DMS 273 treated with DMSO at 0.1 percent for 48 hours (cell line): Measurements from ENCODE around the gene PSD2.

Experiments
- DNase-seq: peaks from one replicate; lab custom pipeline; 2025; lab: John Stamatoyannopoulos, UW

The PSD2 gene

GRCh38 chr5:139811274-139811607 is 15.6 kb downstream of the PSD2 start:
- no peak for DNase-seq

- no peak for DNase-seq
These were observed 16.7 kb downstream of the PSD2 start for GRCh38 chr5:139812323-139812722.

- DNase-seq = no peak
These were observed 17.5 kb downstream of the PSD2 start for GRCh38 chr5:139812836-139813805.

GRCh38 chr5:139814191-139814601 is 18.6 kb downstream of the PSD2 start:
- no peak for DNase-seq

- DNase-seq = no peak
These were observed 19.2 kb downstream of the PSD2 start for GRCh38 chr5:139814704-139815280.

GRCh38 chr5:139816566-139816965 is 21.0 kb downstream of the PSD2 start:
- no peak for DNase-seq

- DNase-seq = no peak
These were observed 21.8 kb downstream of the PSD2 start for GRCh38 chr5:139817362-139817761.

GRCh38 chr5:139817970-139818369 is 22.4 kb downstream of the PSD2 start:
- no peak for DNase-seq

GRCh38 chr5:139820130-139820529 is 24.5 kb downstream of the PSD2 start:
- DNase-seq = no peak

- no peak for DNase-seq
These were observed 25.0 kb downstream of the PSD2 start for GRCh38 chr5:139820606-139821005.

- DNase-seq = no peak
These were observed 26.4 kb downstream of the PSD2 start for GRCh38 chr5:139821806-139822552.

- DNase-seq = no peak
These were observed 27.2 kb downstream of the PSD2 start for GRCh38 chr5:139822553-139823425.

- DNase-seq = no peak
These were observed 28.2 kb downstream of the PSD2 start for GRCh38 chr5:139823757-139824355.

- no peak for DNase-seq
These were observed 30.1 kb downstream of the PSD2 start for GRCh38 chr5:139825690-139826089.

- DNase-seq = no peak
These were observed 32.7 kb downstream of the PSD2 start for GRCh38 chr5:139828207-139828895.

GRCh38 chr5:139829471-139829870 is 33.9 kb downstream of the PSD2 start:
- no peak for DNase-seq

GRCh38 chr5:139831624-139832023 is 36.0 kb downstream of the PSD2 start:
- DNase-seq = no peak

- no peak for DNase-seq
These were observed 37.9 kb downstream of the PSD2 start for GRCh38 chr5:139833525-139833924.

- no peak for DNase-seq
These were observed 40.0 kb downstream of the PSD2 start for GRCh38 chr5:139835656-139836055.

GRCh38 chr5:139836469-139837208 is 41.0 kb downstream of the PSD2 start:
- no peak for DNase-seq
